NCI-H187 (cell line): ENCODE results near the gene GALNT6.

ENCODE experiments used
- DNase-seq, 2 experiments: peaks; one replicate each; lab custom pipeline; 2025; lab: John Stamatoyannopoulos, UW

Gene GALNT6, protein sequence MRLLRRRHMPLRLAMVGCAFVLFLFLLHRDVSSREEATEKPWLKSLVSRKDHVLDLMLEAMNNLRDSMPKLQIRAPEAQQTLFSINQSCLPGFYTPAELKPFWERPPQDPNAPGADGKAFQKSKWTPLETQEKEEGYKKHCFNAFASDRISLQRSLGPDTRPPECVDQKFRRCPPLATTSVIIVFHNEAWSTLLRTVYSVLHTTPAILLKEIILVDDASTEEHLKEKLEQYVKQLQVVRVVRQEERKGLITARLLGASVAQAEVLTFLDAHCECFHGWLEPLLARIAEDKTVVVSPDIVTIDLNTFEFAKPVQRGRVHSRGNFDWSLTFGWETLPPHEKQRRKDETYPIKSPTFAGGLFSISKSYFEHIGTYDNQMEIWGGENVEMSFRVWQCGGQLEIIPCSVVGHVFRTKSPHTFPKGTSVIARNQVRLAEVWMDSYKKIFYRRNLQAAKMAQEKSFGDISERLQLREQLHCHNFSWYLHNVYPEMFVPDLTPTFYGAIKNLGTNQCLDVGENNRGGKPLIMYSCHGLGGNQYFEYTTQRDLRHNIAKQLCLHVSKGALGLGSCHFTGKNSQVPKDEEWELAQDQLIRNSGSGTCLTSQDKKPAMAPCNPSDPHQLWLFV

GRCh38 chr12:51391283-51392123 is at the start of gene GALNT6:
Gene GALNT6, minus strand, starts transcription at chr12:51391406. Its CDS starts 11,625 bp downstream, at chr12:51379781.
- DNase-seq = peak in 1 of 2 experiments; percentile 52

- no peak for DNase-seq
Observed at GRCh38 chr12:51439330-51439729, 48.1 kb upstream of the GALNT6 start.

GRCh38 chr12:51437431-51437830 is 46.2 kb upstream of the GALNT6 start:
- DNase-seq = no peak

DNA sequence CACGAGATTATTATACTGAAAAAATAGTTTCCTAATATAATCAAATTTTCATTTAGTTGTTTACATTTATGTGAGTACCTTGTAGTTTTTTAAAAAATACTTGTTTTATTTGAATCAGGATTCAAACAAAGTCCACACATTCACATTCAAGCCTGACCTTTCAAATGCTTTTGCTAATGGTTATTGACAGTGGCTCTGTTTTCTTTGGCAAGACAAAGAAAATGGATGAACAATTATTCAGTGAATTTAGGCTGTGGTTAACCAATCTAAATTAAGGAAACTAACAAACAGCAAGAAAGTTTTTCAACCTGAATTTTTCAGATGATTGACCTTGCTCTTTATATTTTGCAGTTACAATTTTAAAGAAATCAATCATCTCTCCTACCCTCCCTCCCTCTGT is 43.1 kb upstream of the GALNT6 start:
- no peak for DNase-seq

- no peak for DNase-seq
Observed at GRCh38 chr12:51432921-51433320, 41.7 kb upstream of the GALNT6 start.

GRCh38 chr12:51430196-51430895 is 39.1 kb upstream of the GALNT6 start:
- DNase-seq = no peak

- DNase-seq = no peak
Observed at GRCh38 chr12:51429700-51430099, 38.5 kb upstream of the GALNT6 start.

DNA sequence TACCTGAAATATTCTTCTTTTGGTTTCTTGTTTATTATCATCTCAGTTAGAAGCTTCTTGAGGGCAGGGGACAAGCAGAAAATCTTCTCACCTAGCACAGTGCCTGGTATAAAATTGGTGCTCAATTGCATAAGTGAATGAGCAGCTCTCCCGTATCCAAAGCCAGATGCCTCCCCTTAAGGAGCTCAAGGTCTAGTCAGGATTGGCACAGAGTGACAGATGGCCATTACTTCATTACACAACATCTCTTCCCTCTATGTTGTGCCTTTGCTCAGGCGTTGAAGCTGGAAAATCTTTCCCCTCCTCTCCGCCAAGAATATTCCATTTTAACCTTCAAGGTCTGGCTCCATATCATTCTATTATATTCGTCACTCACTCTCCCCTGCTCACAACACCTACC is 37.0 kb upstream of the GALNT6 start:
- no peak for DNase-seq

- DNase-seq = peak; percentile 87 to 98
Observed at GRCh38 chr12:51424662-51425539, 33.7 kb upstream of the GALNT6 start, which contains the start of gene SLC4A8. Gene SLC4A8, plus strand, starts transcription at chr12:51424831. Its CDS starts 157 bp downstream, at chr12:51424988.

GRCh38 chr12:51424094-51424661 is 33.0 kb upstream of the GALNT6 start:
- no peak for DNase-seq

DNA sequence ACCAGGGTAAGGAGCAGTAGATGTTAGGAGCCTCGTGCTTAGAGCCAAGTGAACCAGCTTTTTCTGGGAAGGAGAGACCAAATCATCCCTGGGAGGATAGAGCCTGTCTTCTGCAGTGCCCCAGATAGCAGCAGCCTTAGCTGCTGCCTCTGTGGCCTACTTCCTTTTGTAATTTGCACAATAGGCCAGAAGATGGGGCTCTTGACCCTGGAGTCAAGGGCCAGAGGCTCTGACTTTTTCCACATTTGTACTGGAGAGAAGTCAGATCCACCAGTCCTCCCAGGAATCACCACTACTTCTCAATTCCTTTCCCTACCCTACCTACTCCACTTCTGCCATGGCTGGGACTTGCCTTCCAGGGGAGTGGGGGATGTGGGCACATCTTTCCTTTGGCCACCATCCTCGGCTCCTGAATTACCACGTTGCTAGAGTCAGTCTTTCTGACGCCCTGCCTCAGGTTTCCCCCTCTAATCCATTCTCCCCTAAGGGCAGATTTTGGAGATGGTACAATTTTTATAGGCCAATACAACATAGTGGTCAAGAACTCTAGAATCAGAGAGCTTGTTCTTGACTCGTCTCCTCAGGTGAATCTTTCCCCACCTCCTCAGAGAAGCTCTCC is 30.2 kb upstream of the GALNT6 start:
- peak; percentile 32 to 69 for DNase-seq

DNA sequence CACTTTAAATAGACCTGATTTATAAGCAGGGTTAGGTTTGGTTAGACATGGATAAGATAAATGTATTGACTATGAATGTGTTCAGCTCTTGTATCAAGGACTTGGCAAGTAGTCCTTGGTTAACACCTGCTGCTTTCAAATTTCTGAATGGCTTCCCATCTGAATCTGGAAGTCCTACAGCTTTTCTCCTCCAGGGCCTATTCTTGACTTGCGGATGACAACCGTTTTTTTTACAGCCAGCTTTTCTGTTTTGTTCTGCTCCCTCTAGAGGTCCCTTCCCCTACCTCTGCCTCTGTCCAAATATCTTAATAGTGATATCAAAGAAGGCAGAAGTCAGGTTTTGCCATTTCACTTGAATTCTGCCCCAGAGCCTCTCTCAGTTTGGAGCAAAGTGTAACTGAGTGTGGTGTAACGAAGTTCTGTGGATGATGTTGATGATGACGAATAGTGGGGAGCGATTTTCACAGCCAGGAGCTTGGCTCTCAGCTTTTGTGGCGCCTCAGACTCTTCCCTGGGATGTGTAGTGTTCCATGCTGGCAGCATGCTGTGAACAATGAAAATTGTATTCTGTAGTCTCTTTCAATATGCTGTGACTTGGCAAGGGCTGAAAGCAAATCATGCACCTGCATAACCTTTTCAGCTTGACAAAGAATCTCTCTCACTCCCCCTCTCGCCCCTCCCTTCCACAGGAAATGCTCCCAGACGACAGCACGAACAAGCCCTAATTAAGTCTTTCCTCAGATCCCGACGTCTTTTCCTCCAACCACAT is 28.4 kb upstream of the GALNT6 start:
- no peak for DNase-seq

GRCh38 chr12:51417826-51418225 is 26.6 kb upstream of the GALNT6 start:
- no peak for DNase-seq

DNA sequence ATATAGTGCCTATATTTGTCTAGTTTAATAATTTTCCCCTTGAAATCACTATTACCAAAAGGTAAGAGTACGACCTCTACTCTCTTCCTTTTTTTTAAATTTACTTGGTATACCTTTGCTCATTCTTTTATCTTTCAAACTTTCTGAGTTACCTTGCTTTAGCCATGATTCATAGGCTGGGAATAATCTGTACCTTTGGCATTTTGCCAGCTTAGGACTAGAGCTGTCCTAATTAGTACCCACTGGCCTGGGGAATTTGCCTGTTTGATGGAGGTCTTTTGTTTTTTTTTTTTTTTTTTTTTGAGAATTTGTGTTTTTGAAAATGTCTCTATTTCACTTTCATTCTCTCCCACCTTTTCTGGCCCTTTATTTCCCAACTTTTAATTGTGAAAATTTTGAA is 24.7 kb upstream of the GALNT6 start:
- DNase-seq = no peak

- DNase-seq = no peak
Observed at GRCh38 chr12:51413791-51414190, 22.6 kb upstream of the GALNT6 start.

- DNase-seq = no peak
Observed at GRCh38 chr12:51413149-51413548, 21.9 kb upstream of the GALNT6 start.

DNA sequence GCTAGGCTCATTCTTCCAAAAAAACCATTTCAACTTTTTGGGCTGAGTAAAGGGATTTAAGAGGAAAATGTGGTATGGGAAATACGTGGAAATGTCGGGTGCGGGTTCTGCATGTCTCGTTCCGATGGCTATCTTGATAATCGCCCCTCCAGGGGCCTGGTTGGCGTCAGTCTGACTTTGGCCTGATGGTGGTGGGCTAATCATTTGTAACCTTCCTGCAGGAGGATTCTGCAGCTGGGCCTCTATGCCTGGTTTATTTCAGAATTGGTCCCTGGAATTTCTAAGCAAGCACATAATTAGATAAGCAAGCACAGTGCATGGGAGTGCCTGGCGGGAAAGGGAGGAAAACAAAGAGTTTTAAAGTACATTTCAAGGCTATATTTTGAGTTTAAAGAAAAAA is 18.6 kb upstream of the GALNT6 start:
- no peak for DNase-seq

GRCh38 chr12:51407604-51408003 is 16.4 kb upstream of the GALNT6 start:
- DNase-seq = no peak

DNA sequence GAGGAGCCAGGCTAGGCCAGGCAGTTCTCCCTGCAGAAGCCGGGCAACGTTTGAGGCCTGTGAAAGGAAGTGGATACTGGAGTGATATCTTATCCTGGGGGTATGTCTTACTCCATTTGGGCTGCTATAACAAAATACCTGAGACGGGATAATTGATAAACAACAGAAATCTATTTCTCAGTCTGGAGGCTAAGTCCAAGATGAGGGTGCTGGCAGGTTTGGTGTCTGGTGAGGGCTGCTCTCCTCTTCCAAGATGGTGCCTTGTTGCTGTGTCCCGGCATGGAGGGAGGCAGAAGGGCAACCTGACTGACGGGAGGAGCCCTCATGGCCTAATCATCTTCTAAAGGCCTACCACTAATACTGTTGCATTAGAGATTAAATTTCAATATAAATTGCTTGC is 15.7 kb upstream of the GALNT6 start:
- no peak for DNase-seq
